HG02884 (cell line): ENCODE results near the gene NIT1.

ENCODE experiments used
- ATAC-seq: cut with Tn5 transposase; IDR thresholded peaks from one replicate; pipeline ENCODE4 v1.9.1; 2021; ENCODE audit warnings: mild to moderate bottlenecking, moderate library complexity; ENCODE audit not compliant: unreplicated experiment

NIT1 gene

GRCh38 chr1:161140755-161141400, 23.0 kb downstream of the NIT1 start:
- ATAC-seq, result no peak

GRCh38 chr1:161145832-161146231, 27.9 kb downstream of the NIT1 start:
- ATAC-seq, result no peak

- ATAC-seq, result no peak
Observed at GRCh38 chr1:161153176-161153575, 35.3 kb downstream of the NIT1 start.

- peak; percentile 80 for ATAC-seq
Observed at GRCh38 chr1:161153682-161154337, 35.9 kb downstream of the NIT1 start, which contains the start of gene UFC1. Gene UFC1 (plus strand): TSS chr1:161153978. CDS start chr1:161153998, 20 bp downstream.

GRCh38 chr1:161157867-161158266, 40.0 kb downstream of the NIT1 start:
- no peak for ATAC-seq

- ATAC-seq, result no peak
Observed at GRCh38 chr1:161158316-161159010, 40.6 kb downstream of the NIT1 start.

- peak; percentile 92 for ATAC-seq
Observed at GRCh38 chr1:161159087-161159912, 41.4 kb downstream of the NIT1 start, which contains the start of gene USP21. Gene USP21 (plus strand): TSS chr1:161159500. CDS start chr1:161160641, 1,141 bp downstream.

GRCh38 chr1:161159913-161160243, 42.0 kb downstream of the NIT1 start:
- no peak for ATAC-seq

GRCh38 chr1:161160671-161161145, 42.8 kb downstream of the NIT1 start:
- no peak for ATAC-seq

GRCh38 chr1:161161652-161162051, 43.7 kb downstream of the NIT1 start:
- ATAC-seq, result no peak

- ATAC-seq, result no peak
Observed at GRCh38 chr1:161162052-161162451, 44.1 kb downstream of the NIT1 start.

GRCh38 chr1:161162806-161163205, 44.9 kb downstream of the NIT1 start:
- ATAC-seq, result no peak

GRCh38 chr1:161163793-161164192, 45.9 kb downstream of the NIT1 start:
- no peak for ATAC-seq

GRCh38 chr1:161164901-161165610, 47.2 kb downstream of the NIT1 start:
- ATAC-seq, result no peak

GRCh38 chr1:161165742-161166668, 48.1 kb downstream of the NIT1 start, which contains the start of gene PPOX:
Gene PPOX (plus strand): TSS chr1:161166426. CDS start chr1:161166848, 422 bp downstream.
- ATAC-seq, result peak; percentile 90

GRCh38 chr1:161166669-161167548, 49.0 kb downstream of the NIT1 start:
- ATAC-seq, result peak; percentile 5

GRCh38 chr1:161168906-161169305, 51.0 kb downstream of the NIT1 start:
- ATAC-seq, result no peak
